IMR-90 (cell line): ENCODE measurements around the gene DOCK6. TPM values are rescaled to one million over a fixed set of nuclear protein-coding genes. Genes with fewer than 3 reads are reported as not detected.

Experiments
- ATAC-seq: fragments of 200-7000 bp; cut with Tn5 transposase; 2 replicates; pipeline ENCODE4 v1.9.1; 2020; ENCODE audit warnings: low read depth, mild to moderate bottlenecking, moderate library complexity
- BruUV-seq: library from RNA; stranded (reverse); fragments of 400-500 nt; replicated peaks from 2 replicates; lab custom pipeline; 2021; lab: Mats Ljungman, UMichigan
- CTCF ChIA-PET: fragments of 300-600 bp; formaldehyde crosslinking; extraction: SDS; loops from one replicate; lab custom pipeline; 2021; ENCODE audit warnings: antibody characterized with exemption; lab: Yijun Ruan, JAX
- POLR2A ChIA-PET: fragments of 300-600 bp; sonication (Branson Sonifier 250); formaldehyde crosslinking; loops from one replicate; lab custom pipeline; 2022; ENCODE audit warnings: antibody characterized with exemption; ENCODE audit not compliant: unreplicated experiment; lab: Charles Lee
- DNase-seq: peaks from one replicate; pipeline ENCODE4 v3.0.0; 2013
- H2AFZ ChIP-seq: replicated peaks from 2 replicates; pipeline ENCODE3; 2013; ENCODE audit warnings: low read length, mild to moderate bottlenecking; ENCODE audit not compliant: poor library complexity
- H2AK5ac ChIP-seq: 2 replicates; pipeline ENCODE4 v1.6.1; 2013; ENCODE audit warnings: low read depth, low read length, inconsistent platforms
- H2AK9ac ChIP-seq: replicated peaks from 2 replicates; pipeline ENCODE3; 2013; ENCODE audit warnings: mild to moderate bottlenecking, low read depth, low read length, moderate library complexity; ENCODE audit not compliant: poor library complexity
- H2BK120ac ChIP-seq: 2 replicates; pipeline ENCODE4 v1.6.1; 2013; ENCODE audit warnings: low read depth, low read length, inconsistent platforms
- H2BK15ac ChIP-seq: 3 replicates; pipeline ENCODE4 v1.6.1; 2013; ENCODE audit warnings: low read depth, low read length, inconsistent platforms
- H2BK20ac ChIP-seq: 2 replicates; pipeline ENCODE4 v1.6.1; 2013; ENCODE audit warnings: low read depth, mild to moderate bottlenecking, inconsistent platforms, low read length, moderate library complexity
- H2BK5ac ChIP-seq: 2 replicates; pipeline ENCODE4 v1.6.1; 2013; ENCODE audit warnings: mild to moderate bottlenecking, low read depth, low read length, inconsistent platforms; ENCODE audit not compliant: poor library complexity, severe bottlenecking
- H3K14ac ChIP-seq: replicated peaks from 2 replicates; pipeline ENCODE4 v1.6.1; 2013; ENCODE audit warnings: low read depth, low read length, inconsistent platforms
- H3K18ac ChIP-seq: 2 replicates; pipeline ENCODE4 v1.6.1; 2013; ENCODE audit warnings: low read depth, low read length, control low read depth
- H3K23ac ChIP-seq: 2 replicates; pipeline ENCODE4 v1.6.1; 2013; ENCODE audit warnings: low read depth, low read length, inconsistent platforms
- H3K27ac ChIP-seq: 2 replicates; pipeline ENCODE4 v1.5.1; 2013; ENCODE audit warnings: mild to moderate bottlenecking, control low read depth, low read length; ENCODE audit not compliant: insufficient read depth
- H3K27me3 ChIP-seq: 2 replicates; pipeline ENCODE4 v1.6.1; 2013; ENCODE audit warnings: low read length; ENCODE audit not compliant: control insufficient read depth, insufficient read depth
- H3K36me3 ChIP-seq: 2 replicates; pipeline ENCODE4 v1.6.1; 2013; ENCODE audit warnings: low read length, mixed read lengths; ENCODE audit not compliant: control insufficient read depth, insufficient read depth
- H3K4ac ChIP-seq: 2 replicates; pipeline ENCODE4 v1.6.1; 2013; ENCODE audit warnings: low read depth, low read length, inconsistent platforms
- H3K4me1 ChIP-seq: 2 replicates; pipeline ENCODE4 v1.6.1; 2013; ENCODE audit warnings: low read length, mixed read lengths; ENCODE audit not compliant: control insufficient read depth, insufficient read depth
- H3K4me2 ChIP-seq: 2 replicates; pipeline ENCODE4 v1.6.1; 2013; ENCODE audit warnings: low read depth, mild to moderate bottlenecking, control low read depth, low read length, moderate library complexity
- H3K4me3 ChIP-seq: 2 replicates; pipeline ENCODE4 v1.5.1; 2013; ENCODE audit warnings: low read depth, mild to moderate bottlenecking, control low read depth, low read length, moderate library complexity; ENCODE audit not compliant: insufficient read depth
- H3K56ac ChIP-seq: 2 replicates; pipeline ENCODE4 v1.6.1; 2013; ENCODE audit warnings: low read length, inconsistent platforms; ENCODE audit not compliant: insufficient read depth; ENCODE audit errors: extremely low read depth
- H3K79me1 ChIP-seq, 2 experiments: 2 replicates each; pipeline ENCODE4 v1.6.1; 2013; ENCODE audit warnings: low read length in 2 of 2, inconsistent platforms in 1 of 2, low read depth in 1 of 2
- H3K9ac ChIP-seq: 2 replicates; pipeline ENCODE4 v1.6.1; 2013; ENCODE audit warnings: low read depth, low read length, control low read depth
- H3K9me1 ChIP-seq: 2 replicates; pipeline ENCODE4 v1.6.1; 2013; ENCODE audit warnings: low read length, inconsistent platforms; ENCODE audit not compliant: insufficient read depth
- H3K9me3 ChIP-seq: 2 replicates; pipeline ENCODE4 v1.6.1; 2013; ENCODE audit warnings: low read length; ENCODE audit not compliant: control insufficient read depth, insufficient read depth
- H4K20me1 ChIP-seq: 2 replicates; pipeline ENCODE4 v1.6.1; 2013; ENCODE audit warnings: low read length, inconsistent platforms; ENCODE audit not compliant: insufficient read depth
- H4K5ac ChIP-seq: 2 replicates; pipeline ENCODE4 v1.6.1; 2013; ENCODE audit warnings: mild to moderate bottlenecking, low read depth, low read length, control low read depth
- H4K8ac ChIP-seq, 2 experiments: 2 replicates each; pipeline ENCODE4 v1.6.1; 2013; ENCODE audit warnings: low read depth in 2 of 2, low read length in 2 of 2, control low read depth in 1 of 2, inconsistent platforms in 1 of 2
- H4K91ac ChIP-seq: 2 replicates; pipeline ENCODE4 v1.6.1; 2013; ENCODE audit warnings: low read depth, low read length, inconsistent platforms; ENCODE audit not compliant: insufficient read depth
- BHLHE40 ChIP-seq: fragments of 150-350 bp; IDR thresholded peaks from 2 replicates; pipeline ENCODE4 v1.6.1; 2016; ENCODE audit warnings: mild to moderate bottlenecking, low read depth, low read length
- CEBPB ChIP-seq: IDR thresholded peaks from 2 replicates; pipeline ENCODE4 v1.6.1; 2012; ENCODE audit warnings: low read depth, low read length, improper control_type of control experiment
- CHD1 ChIP-seq: IDR thresholded peaks from 2 replicates; pipeline ENCODE4 v1.6.1; 2012; ENCODE audit warnings: low read depth, low read length, improper control_type of control experiment
- FOS ChIP-seq: fragments of 150-350 bp; IDR thresholded peaks from 2 replicates; pipeline ENCODE4 v1.6.1; 2016; ENCODE audit warnings: low read depth, low read length
- MAFK ChIP-seq: IDR thresholded peaks from 2 replicates; pipeline ENCODE4 v1.6.1; 2012; ENCODE audit warnings: low read depth, low read length, improper control_type of control experiment
- MAZ ChIP-seq: IDR thresholded peaks from 2 replicates; pipeline ENCODE4 v1.6.1; 2012; ENCODE audit warnings: low read depth, mild to moderate bottlenecking, low read length, improper control_type of control experiment, moderate library complexity, borderline replicate concordance
- POLR2A ChIP-seq: IDR thresholded peaks from 2 replicates; pipeline ENCODE4 v1.6.1; 2012; ENCODE audit warnings: mild to moderate bottlenecking, low read depth, low read length
- RCOR1 ChIP-seq: IDR thresholded peaks from 2 replicates; pipeline ENCODE4 v1.6.1; 2012; ENCODE audit warnings: mild to moderate bottlenecking, low read length, improper control_type of control experiment; ENCODE audit not compliant: insufficient replicate concordance
- SMC3 ChIP-seq: fragments of 150-350 bp; IDR thresholded peaks from 2 replicates; pipeline ENCODE4 v1.6.1; 2016; ENCODE audit warnings: low read depth, mild to moderate bottlenecking, antibody characterized with exemption, low read length, moderate library complexity
- WGBS, 2 experiments: methylation state at CpG; one replicate each; pipeline versions ENCODE4 v1.1.5 to v1.1.7; 2013; ENCODE audit warnings: missing lambda C conversion rate in 2 of 2; ENCODE audit not compliant: insufficient read length in 1 of 2; ENCODE audit errors: extremely low coverage in 2 of 2; 5-methylcytosine and 5-hydroxymethylcytosine counted together
- dilution Hi-C: fragments of 300-500 bp; cut with HindIII; formaldehyde crosslinking; loops from one replicate; pipeline ENCODE4 v1.14.3; 2018; ENCODE audit warnings: low sequenced_read_pairs; ENCODE audit not compliant: unreplicated experiment
- in situ Hi-C: fragments of 300-500 bp; cut with MboI; formaldehyde crosslinking; loops from 3 replicates; pipeline ENCODE4 v1.14.3; 2019; ENCODE audit warnings: low sequenced_read_pairs, inconsistent platforms, mixed read lengths
- intact Hi-C: fragments of 100-400 bp; cut with micrococcal nuclease; formaldehyde crosslinking; loops from 2 replicates; pipeline ENCODE4 v1.10.0; 2022
- polyA plus RNA-seq, 3 experiments: library from polyadenylated mRNA; depleted of rRNA; stranded (reverse); fragments of >200 nt; gene quantifications; 2 replicates each; pipeline ENCODE4 v1.2.3, GENCODE V29; 2012; ENCODE audit warnings: low replicate concordance in 1 of 3
- total RNA-seq: library from RNA; depleted of rRNA; stranded (reverse); fragments of >200 nt; gene quantifications from 2 replicates; pipeline ENCODE4 v1.2.3, GENCODE V29; 2012

DOCK6 gene
- total and polyA plus RNA-seq, 2 of the 4 experiments (the other 2 are of a cell fraction): 5.0 to 18.4 TPM

DNA sequence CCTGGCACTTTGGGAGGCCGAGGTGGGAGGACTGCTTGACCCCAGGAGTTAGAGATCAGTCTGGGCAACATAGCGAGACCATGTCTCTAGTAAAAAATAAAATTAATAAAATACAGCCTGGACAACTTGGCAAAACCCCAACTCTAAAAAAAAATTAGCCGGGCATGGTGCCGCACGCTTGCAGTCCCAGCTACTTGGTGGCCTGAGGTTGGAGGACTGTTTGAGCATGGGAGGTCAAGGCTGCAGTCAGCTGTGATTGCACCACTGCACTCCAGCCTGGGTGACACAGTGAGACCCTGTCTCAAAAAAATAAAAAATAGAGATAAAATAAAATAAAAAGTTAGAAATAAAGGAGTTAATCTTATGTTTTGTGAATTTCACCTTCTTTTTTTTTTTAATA lies 91.2 kb downstream of the DOCK6 start:
- Histone ChIP-seq H4K20me1 (no peaks in the 10 kb centered on the region; the same call in none of the 2 replicates), H2BK15ac (no peak overlapping the region), H2BK20ac (no peak overlapping the region), H3K79me1 (peaks cover 22 to 64% of the 10 kb centered on the region in 2 experiments), H3K36me3 (peaks cover 80% of the 10 kb centered on the region), H3K9me1 (peaks cover 14% of the 10 kb centered on the region), H4K91ac (no peak overlapping the region), H3K23ac (no peak overlapping the region), H2AK9ac (no peak overlapping the region), H4K8ac (no peak overlapping the region), H3K27ac (no peak overlapping the region), H2AK5ac (no peak overlapping the region), H2AFZ (no peak overlapping the region), H4K5ac (no peak overlapping the region), H3K4me3 (no peak overlapping the region), H3K4ac (no peak overlapping the region), H3K9me3 (no peaks in the 10 kb centered on the region), H3K18ac (no peak overlapping the region), H2BK5ac (no peak overlapping the region), H3K4me1 (peaks cover 6% of the 10 kb centered on the region), H3K9ac (no peak overlapping the region), H3K14ac (no peak overlapping the region), H3K56ac (no peak overlapping the region), H3K27me3 (no peaks in the 10 kb centered on the region), H2BK120ac (no peak overlapping the region), H3K4me2 (no peak overlapping the region)
- dilution Hi-C loops (no loop called here), intact Hi-C loops (no loop called here), in situ Hi-C loops (no loop called here)
- BruUV-seq: no TSS peak
- DNase-seq (no peak), ATAC-seq (no peak)
- WGBS, 2 experiments: no CpG with 5 or more reads among the region's 5 CpGs
- no peak for TF ChIP-seq RCOR1
- no peak for TF ChIP-seq CEBPB
- TF ChIP-seq MAFK: no peak
- no peak for TF ChIP-seq FOS
- no peak for TF ChIP-seq POLR2A
- no peak for TF ChIP-seq CHD1
- no peak for TF ChIP-seq BHLHE40
- TF ChIP-seq MAZ: no peak
- no peak for TF ChIP-seq SMC3
- POLR2A ChIA-PET: no interaction called here
- CTCF ChIA-PET: interaction anchor here (0.7 kb wide), 1 partner anchor 12 kb away, joined by 3 read pairs; no protein-coding TSS in a partner anchor
